ENCODE measurements around the gene GTF2A1L.

Gene GTF2A1L

GRCh38 chr2:48707466-48707865 lies 89.8 kb downstream of the GTF2A1L start:
- no peak for DNase-seq (ENCODE audit: low spot score)

- no peak for DNase-seq (ENCODE audit: low spot score)
Observed at GRCh38 chr2:48709096-48710034, 91.7 kb downstream of the GTF2A1L start.

GRCh38 chr2:48711343-48711742 lies 93.7 kb downstream of the GTF2A1L start:
- DNase-seq (ENCODE audit: low spot score), result peak; percentile 37

- DNase-seq (ENCODE audit: low spot score), result no peak
Observed at GRCh38 chr2:48712151-48712550, 94.5 kb downstream of the GTF2A1L start.

- DNase-seq (ENCODE audit: low spot score), result no peak
Observed at GRCh38 chr2:48713647-48714046, 96.0 kb downstream of the GTF2A1L start.

- no peak for DNase-seq (ENCODE audit: low spot score)
Observed at GRCh38 chr2:48714245-48714644, 96.6 kb downstream of the GTF2A1L start.

- no peak for DNase-seq (ENCODE audit: low spot score)
Observed at GRCh38 chr2:48715042-48715899, 97.6 kb downstream of the GTF2A1L start.

- DNase-seq (ENCODE audit: low spot score), result no peak
Observed at GRCh38 chr2:48715956-48716355, 98.3 kb downstream of the GTF2A1L start.

GRCh38 chr2:48717846-48718245 lies 100.2 kb downstream of the GTF2A1L start:
- no peak for DNase-seq (ENCODE audit: low spot score)

- DNase-seq (ENCODE audit: low spot score), result no peak
Observed at GRCh38 chr2:48719480-48720177, 102.0 kb downstream of the GTF2A1L start.

- DNase-seq (ENCODE audit: low spot score), result no peak
Observed at GRCh38 chr2:48721158-48721557, 103.5 kb downstream of the GTF2A1L start.

GRCh38 chr2:48722391-48722790 lies 104.7 kb downstream of the GTF2A1L start:
- no peak for DNase-seq (ENCODE audit: low spot score)

- no peak for DNase-seq (ENCODE audit: low spot score)
Observed at GRCh38 chr2:48723129-48723528, 105.5 kb downstream of the GTF2A1L start.

- DNase-seq (ENCODE audit: low spot score), result no peak
Observed at GRCh38 chr2:48724278-48724677, 106.6 kb downstream of the GTF2A1L start.

GRCh38 chr2:48725696-48726494 lies 108.2 kb downstream of the GTF2A1L start:
- DNase-seq (ENCODE audit: low spot score), result no peak

GRCh38 chr2:48727560-48727959 lies 109.9 kb downstream of the GTF2A1L start:
- DNase-seq (ENCODE audit: low spot score), result no peak

- no peak for DNase-seq (ENCODE audit: low spot score)
Observed at GRCh38 chr2:48728295-48728694, 110.6 kb downstream of the GTF2A1L start.

GRCh38 chr2:48728840-48729239 lies 111.2 kb downstream of the GTF2A1L start:
- DNase-seq (ENCODE audit: low spot score), result no peak

Measured in kidney capillary endothelial cell (primary cell).